ENCODE data around the gene CMBL. TPM values are rescaled to one million over a fixed set of nuclear protein-coding genes. Genes with fewer than 3 reads are reported as not detected.

The CMBL gene
- total and polyA plus RNA-seq, 2 of the 13 experiments (the other 11 are each of a cell fraction or from before 2014, with no cell fraction given): 11.5 to 17.0 TPM

GRCh38 chr5:10343486-10343885 lies 35.8 kb upstream of the CMBL start:
- no peaks in the 10 kb centered on the region for H3K79me2 ChIP-seq (ENCODE audit: insufficient read depth, low read length)
- H3K27me3 ChIP-seq (ENCODE audit: control insufficient read depth in 1 of 2, insufficient read depth in 2 of 2, low read length in 2 of 2): no peaks in the 10 kb centered on the region
- POLR2A ChIA-PET: interaction anchor here (1.7 kb wide), 1 partner anchor 10 kb away, joined by 9 read pairs; the partner anchor contains the start of gene MARCHF6
- FAIRE-seq: no peak
- no TSS peak for BruUV-seq (replicated peaks)
- no peak overlapping the region for H3K4me3 ChIP-seq (replicated peaks in 1 of 3; ENCODE audit: insufficient read depth in 1 of 3, low read depth in 2 of 3, low read length in 3 of 3)
- no peak for DNase-seq (ENCODE audit: low spot score)
- intact Hi-C loops (cut with micrococcal nuclease; ENCODE audit: unreplicated experiment) (no loop called here), in situ Hi-C loops (cut with HindIII; ENCODE audit: extremely low pct_ligation_motif_present, low pct_unique_long_range_greater_than_20kb) (no loop called here)
- 75% methylated on average over 4 of the region's 4 CpGs for WGBS (ENCODE audit: low lambda C conversion rate)
- no peak for ATAC-seq
- no peak overlapping the region for H3K9ac ChIP-seq (ENCODE audit: insufficient read depth, low read depth, low read length)
- no peaks in the 10 kb centered on the region for H3K4me1 ChIP-seq (ENCODE audit: insufficient read depth, low read length)
- CTCF ChIA-PET (ENCODE audit: low intra/inter-chr PET ratio, low total read pairs): no interaction called here
- no peak overlapping the region for H2AFZ ChIP-seq (ENCODE audit: low read length)
- no peak overlapping the region for H3K27ac ChIP-seq (ENCODE audit: extremely low read length, insufficient read depth, low read length)
- TF ChIP-seq NKX3-1 (CRISPR knock-in tag; IDR thresholded peaks at IDR 0.05) (no peak), ZNF674 (CRISPR knock-in tag; IDR thresholded peaks at IDR 0.05; ENCODE audit: low read depth) (no peak), FIP1L1 (IDR thresholded peaks at IDR 0.05; ENCODE audit: borderline replicate concordance, insufficient read depth, low read depth, low read length) (no peak), SNAPC2 (CRISPR knock-in tag; IDR thresholded peaks at IDR 0.05) (no peak), NPAS2 (CRISPR knock-in tag; IDR thresholded peaks at IDR 0.05; ENCODE audit: borderline replicate concordance) (no peak), JUND (CRISPR knock-in tag; IDR thresholded peaks at IDR 0.05) (no peak), ZNF350 (CRISPR knock-in tag; IDR thresholded peaks at IDR 0.05; ENCODE audit: borderline replicate concordance, low read depth) (no peak), PTBP1 (IDR thresholded peaks at IDR 0.05; ENCODE audit: low read depth, low read length, poor library complexity, severe bottlenecking) (no peak), DMAP1 (CRISPR knock-in tag; IDR thresholded peaks at IDR 0.05) (no peak)
- no peaks in the 10 kb centered on the region for H3K9me3 ChIP-seq (ENCODE audit: low read length)
- no peaks in the 10 kb centered on the region for H4K20me1 ChIP-seq (ENCODE audit: insufficient read depth, low read length)
- H3K4me2 ChIP-seq (ENCODE audit: low read depth, low read length): no peak overlapping the region
- H3K36me3 ChIP-seq (replicated peaks in 1 of 2; ENCODE audit: control insufficient read depth in 1 of 2, insufficient read depth in 2 of 2, low read length in 2 of 2): no peaks in the 10 kb centered on the region

- TF ChIP-seq, protein P1, sequence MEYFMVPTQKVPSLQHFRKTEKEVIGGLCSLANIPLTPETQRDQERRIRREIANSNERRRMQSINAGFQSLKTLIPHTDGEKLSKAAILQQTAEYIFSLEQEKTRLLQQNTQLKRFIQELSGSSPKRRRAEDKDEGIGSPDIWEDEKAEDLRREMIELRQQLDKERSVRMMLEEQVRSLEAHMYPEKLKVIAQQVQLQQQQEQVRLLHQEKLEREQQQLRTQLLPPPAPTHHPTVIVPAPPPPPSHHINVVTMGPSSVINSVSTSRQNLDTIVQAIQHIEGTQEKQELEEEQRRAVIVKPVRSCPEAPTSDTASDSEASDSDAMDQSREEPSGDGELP (IDR thresholded peaks at IDR 0.05; ENCODE audit: borderline replicate concordance, low read depth): no peak
- no peak for TF ChIP-seq ZNF224 (CRISPR knock-in tag; IDR thresholded peaks at IDR 0.05)
- H3K4me2 ChIP-seq (ENCODE audit: low read depth, low read length): no peak overlapping the region
- H3K9ac ChIP-seq (ENCODE audit: insufficient read depth, low read depth, low read length): no peak overlapping the region
- H2AFZ ChIP-seq (ENCODE audit: low read length): no peak overlapping the region
- H4K20me1 ChIP-seq (ENCODE audit: insufficient read depth, low read length): no peaks in the 10 kb centered on the region
- in situ Hi-C loops (cut with HindIII; ENCODE audit: extremely low pct_ligation_motif_present, low pct_unique_long_range_greater_than_20kb): no loop called here
- FAIRE-seq (no peak), ATAC-seq (no peak), DNase-seq (ENCODE audit: low spot score) (no peak)
- no peaks in the 10 kb centered on the region for H3K36me3 ChIP-seq (replicated peaks in 1 of 2; ENCODE audit: control insufficient read depth in 1 of 2, insufficient read depth in 2 of 2, low read length in 2 of 2)
- CTCF ChIA-PET (ENCODE audit: low intra/inter-chr PET ratio, low total read pairs): no interaction called here
- H3K27ac ChIP-seq (ENCODE audit: extremely low read length, insufficient read depth, low read length): no peak overlapping the region
- no peaks in the 10 kb centered on the region for H3K9me3 ChIP-seq (ENCODE audit: low read length)
- peaks cover 13% of the 10 kb centered on the region for H3K4me1 ChIP-seq (ENCODE audit: insufficient read depth, low read length)
- H3K27me3 ChIP-seq (ENCODE audit: control insufficient read depth in 1 of 2, insufficient read depth in 2 of 2, low read length in 2 of 2): no peaks in the 10 kb centered on the region
- 40% methylated on average over 3 of the region's 3 CpGs for WGBS (ENCODE audit: low lambda C conversion rate)
- intact Hi-C loops (cut with micrococcal nuclease; ENCODE audit: unreplicated experiment): no loop called here
- no TSS peak for BruUV-seq (replicated peaks)
- no peaks in the 10 kb centered on the region for H3K79me2 ChIP-seq (ENCODE audit: insufficient read depth, low read length)
- H3K4me3 ChIP-seq (replicated peaks in 1 of 3; ENCODE audit: insufficient read depth in 1 of 3, low read depth in 2 of 3, low read length in 3 of 3): no peak overlapping the region
- POLR2A ChIA-PET: no interaction called here
Measured at GRCh38 chr5:10339958-10340357, 32.3 kb upstream of the CMBL start.

Measured in HepG2 (cell line).